ENCODE results near the gene MYL6. TPM values are rescaled to one million over a fixed set of nuclear protein-coding genes. Genes with fewer than 3 reads are reported as not detected.

Gene MYL6
- total RNA-seq, 5 donors from 2014 or later (not counting 1 experiment from before 2014, with no cell fraction given): 506 to 663 (median 569) TPM

DNA sequence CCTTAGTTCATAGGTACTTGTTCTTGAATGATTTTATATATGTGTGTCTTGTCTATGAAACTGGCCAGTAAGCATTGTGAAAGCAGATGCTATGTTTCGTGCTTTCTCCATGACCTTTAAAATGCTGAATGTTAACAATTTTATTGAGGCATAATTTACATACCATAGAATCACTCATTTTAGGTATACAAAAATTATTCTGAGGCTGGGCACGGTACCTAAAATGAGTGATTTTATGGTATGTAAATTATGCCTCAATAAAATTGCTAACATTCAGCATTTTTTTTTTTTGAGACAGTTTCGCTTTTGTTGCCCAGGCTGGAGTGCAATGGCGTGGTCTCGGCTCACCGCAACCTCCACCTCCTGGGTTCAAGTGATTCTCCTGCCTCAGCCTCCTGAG, 23.3 kb upstream of the MYL6 start:
- no peak for DNase-seq
- H3K27me3 ChIP-seq (replicated peaks in 1 of 2; ENCODE audit: control insufficient read depth in 2 of 2, extremely low read depth in 1 of 2, insufficient read depth in 2 of 2, low read length in 1 of 2): no peaks in the 10 kb centered on the region
- H3K4me3 Mint-ChIP-seq: no peak overlapping the region
- no peak overlapping the region for H3K27ac Mint-ChIP-seq
- ChIA-PET POLR2A (interaction anchor here in 1 of 2 donors (0.6 to 0.7 kb wide), 2 partner anchors 32 to 406 kb away, joined by 3 to 7 read pairs; no protein-coding TSS in a partner anchor), CTCF (no interaction called here)
- no peak overlapping the region for H3K27ac ChIP-seq (ENCODE audit: low read length)
- ATAC-seq (replicated peaks in 1 of 4): no peak
- no peaks in the 10 kb centered on the region for H3K27me3 Mint-ChIP-seq
- peaks cover 65 to 78% (median 78%) of the 10 kb centered on the region in 3 donors for H3K4me1 Mint-ChIP-seq
- 90% methylated on average over 2 of the region's 6 CpGs for WGBS (ENCODE audit: insufficient coverage)
- H3K9me3 ChIP-seq: no peaks in the 10 kb centered on the region
- H3K4me3 ChIP-seq (ENCODE audit: control insufficient read depth in 1 of 2, extremely low read depth in 1 of 2, low read length in 1 of 2): no peak overlapping the region
- H3K36me3 Mint-ChIP-seq: peaks cover 74% of the 10 kb centered on the region
- H3K9me3 Mint-ChIP-seq: no peaks in the 10 kb centered on the region
- peaks cover 43 to 75% of the 10 kb centered on the region in 2 experiments for H3K4me1 ChIP-seq (ENCODE audit: control insufficient read depth in 1 of 2, extremely low read depth in 1 of 2, insufficient read depth in 2 of 2, low read length in 2 of 2)
- peaks cover 17 to 94% of the 10 kb centered on the region in 2 donors for H3K36me3 ChIP-seq (ENCODE audit: control insufficient read depth in 2 of 2, extremely low read depth in 1 of 2, insufficient read depth in 1 of 2, low read length in 1 of 2)

GRCh38 chr12:56137853-56138571, 20.1 kb upstream of the MYL6 start:
- peaks cover 60 to 76% (median 73%) of the 10 kb centered on the region in 3 donors for H3K4me1 Mint-ChIP-seq
- Histone ChIP-seq H3K9me3 (no peaks in the 10 kb centered on the region), H3K36me3 (ENCODE audit: control insufficient read depth in 2 of 2, extremely low read depth in 1 of 2, insufficient read depth in 1 of 2, low read length in 1 of 2) (peaks cover 9 to 93% of the 10 kb centered on the region in 2 donors), H3K27me3 (replicated peaks in 1 of 2; ENCODE audit: control insufficient read depth in 2 of 2, extremely low read depth in 1 of 2, insufficient read depth in 2 of 2, low read length in 1 of 2) (no peaks in the 10 kb centered on the region), H3K4me3 (ENCODE audit: control insufficient read depth in 1 of 2, extremely low read depth in 1 of 2, low read length in 1 of 2) (peak overlapping the region in 1 of 2 donors; percentile 10), H3K4me1 (ENCODE audit: control insufficient read depth in 1 of 2, extremely low read depth in 1 of 2, insufficient read depth in 2 of 2, low read length in 2 of 2) (peaks cover 33 to 66% of the 10 kb centered on the region in 2 experiments), H3K27ac (ENCODE audit: low read length) (peak overlapping the region; percentile 5)
- H3K27me3 Mint-ChIP-seq: no peaks in the 10 kb centered on the region
- peak; percentile 44 to 55 (median 48) for ATAC-seq (replicated peaks in 1 of 4)
- 0% methylated on average over 1 of the region's 14 CpGs for WGBS (ENCODE audit: insufficient coverage)
- no peaks in the 10 kb centered on the region for H3K9me3 Mint-ChIP-seq
- peak overlapping the region in 1 of 3 donors; percentile 64 for H3K4me3 Mint-ChIP-seq
- peaks cover 69% of the 10 kb centered on the region for H3K36me3 Mint-ChIP-seq
- peak overlapping the region; percentile 90 to 92 for H3K27ac Mint-ChIP-seq
- CTCF ChIA-PET: interaction anchor here (0.8 to 4.2 kb wide), 4 partner anchors 11 to 84 kb away, joined by 3 to 16 read pairs (median 4); partner anchors contain the start of genes ESYT1 (in 1 of the 2) and RNF41 (in 1 of the 2)
- DNase-seq: peak in 1 of 35 experiments; percentile 23
- POLR2A ChIA-PET: interaction anchor here (0.5 to 0.7 kb wide), 3 partner anchors 20 to 1617 kb away, joined by 4 to 5 read pairs (median 5); partner anchors contain the start of gene ZC3H10 (in 1 of the 2)

- DNase-seq (no peak), ATAC-seq (replicated peaks in 1 of 4) (no peak)
- no peaks in the 10 kb centered on the region for H3K27me3 Mint-ChIP-seq
- peaks cover 57 to 65% (median 62%) of the 10 kb centered on the region in 3 donors for H3K4me1 Mint-ChIP-seq
- no peak overlapping the region for H3K4me3 Mint-ChIP-seq
- H3K4me1 ChIP-seq (ENCODE audit: control insufficient read depth in 1 of 2, extremely low read depth in 1 of 2, insufficient read depth in 2 of 2, low read length in 2 of 2): peaks cover 27 to 51% of the 10 kb centered on the region in 2 experiments
- no peaks in the 10 kb centered on the region for H3K9me3 Mint-ChIP-seq
- H3K9me3 ChIP-seq: no peaks in the 10 kb centered on the region
- peaks cover 63% of the 10 kb centered on the region for H3K36me3 Mint-ChIP-seq
- H3K27me3 ChIP-seq (replicated peaks in 1 of 2; ENCODE audit: control insufficient read depth in 2 of 2, extremely low read depth in 1 of 2, insufficient read depth in 2 of 2, low read length in 1 of 2): no peaks in the 10 kb centered on the region
- whole genome bisulfite sequencing (ENCODE audit: insufficient coverage): 96% methylated on average over 8 of the region's 19 CpGs
- H3K36me3 ChIP-seq (ENCODE audit: control insufficient read depth in 2 of 2, extremely low read depth in 1 of 2, insufficient read depth in 1 of 2, low read length in 1 of 2): peaks cover 15 to 80% of the 10 kb centered on the region in 2 donors
- H3K4me3 ChIP-seq (ENCODE audit: control insufficient read depth in 1 of 2, extremely low read depth in 1 of 2, low read length in 1 of 2): no peak overlapping the region
- ChIA-PET POLR2A (interaction anchor here in 1 of 2 donors (0.6 kb wide), 2 partner anchors 319 to 336 kb away, joined by 3 read pairs; no protein-coding TSS in a partner anchor), CTCF (interaction anchor here in 1 of 2 donors (0.6 to 1.2 kb wide), 2 partner anchors 9 to 114 kb away, joined by 3 read pairs; no protein-coding TSS in a partner anchor)
- H3K27ac Mint-ChIP-seq: peak overlapping the region; percentile 83 to 85
- peak overlapping the region; percentile 15 for H3K27ac ChIP-seq (ENCODE audit: low read length)
Measured at GRCh38 chr12:56141946-56142784, 16.0 kb upstream of the MYL6 start.

GRCh38 chr12:56143217-56143616, 14.9 kb upstream of the MYL6 start:
- ATAC-seq (replicated peaks in 1 of 4) (peak in 3 of 4 experiments; percentile 73 to 79 (median 77)), DNase-seq (peak in 1 of 35 experiments; percentile 18)
- no peak overlapping the region for H3K4me3 ChIP-seq (ENCODE audit: control insufficient read depth in 1 of 2, extremely low read depth in 1 of 2, low read length in 1 of 2)
- 60% methylated on average over 1 of the region's 4 CpGs for WGBS (ENCODE audit: insufficient coverage)
- H3K4me1 ChIP-seq (ENCODE audit: control insufficient read depth in 1 of 2, extremely low read depth in 1 of 2, insufficient read depth in 2 of 2, low read length in 2 of 2): peaks cover 17 to 40% of the 10 kb centered on the region in 2 experiments
- peaks cover 55% of the 10 kb centered on the region for H3K36me3 Mint-ChIP-seq
- H3K4me3 Mint-ChIP-seq: no peak overlapping the region
- H3K27ac Mint-ChIP-seq: peak overlapping the region; percentile 83 to 85
- CTCF ChIA-PET: interaction anchor here in 1 of 2 donors (0.5 kb wide), 1 partner anchor 200 kb away, joined by 4 read pairs; no protein-coding TSS in a partner anchor
- H3K27me3 Mint-ChIP-seq: no peaks in the 10 kb centered on the region
- H3K27me3 ChIP-seq (replicated peaks in 1 of 2; ENCODE audit: control insufficient read depth in 2 of 2, extremely low read depth in 1 of 2, insufficient read depth in 2 of 2, low read length in 1 of 2): no peaks in the 10 kb centered on the region
- H3K36me3 ChIP-seq (ENCODE audit: control insufficient read depth in 2 of 2, extremely low read depth in 1 of 2, insufficient read depth in 1 of 2, low read length in 1 of 2): peaks cover 13 to 70% of the 10 kb centered on the region in 2 donors
- no peaks in the 10 kb centered on the region for H3K9me3 Mint-ChIP-seq
- H3K9me3 ChIP-seq: no peaks in the 10 kb centered on the region
- POLR2A ChIA-PET: interaction anchor here (0.6 to 2.2 kb wide), 2 partner anchors 15 to 114 kb away, joined by 3 to 7 read pairs; partner anchors contain the start of gene ESYT1 (in 1 of the 2)
- H3K4me1 Mint-ChIP-seq: peaks cover 47 to 54% (median 52%) of the 10 kb centered on the region in 3 donors
- peak overlapping the region; percentile 39 for H3K27ac ChIP-seq (ENCODE audit: low read length)

- CTCF ChIA-PET: no interaction called here
- WGBS (ENCODE audit: insufficient coverage): 93% methylated on average over 5 of the region's 8 CpGs
- H3K9me3 Mint-ChIP-seq: no peaks in the 10 kb centered on the region
- no peak for ATAC-seq (replicated peaks in 1 of 4)
- H3K4me1 ChIP-seq (ENCODE audit: control insufficient read depth in 1 of 2, extremely low read depth in 1 of 2, insufficient read depth in 2 of 2, low read length in 2 of 2): peaks cover 11 to 34% of the 10 kb centered on the region in 2 experiments
- POLR2A ChIA-PET: interaction anchor here (0.8 to 2.2 kb wide), 2 partner anchors 8 to 16 kb away, joined by 4 to 7 read pairs; partner anchors contain the start of gene ESYT1 (in 1 of the 2)
- DNase-seq: no peak
- peak overlapping the region; percentile 83 to 85 for H3K27ac Mint-ChIP-seq
- no peaks in the 10 kb centered on the region for H3K27me3 ChIP-seq (replicated peaks in 1 of 2; ENCODE audit: control insufficient read depth in 2 of 2, extremely low read depth in 1 of 2, insufficient read depth in 2 of 2, low read length in 1 of 2)
- peaks cover 13 to 63% of the 10 kb centered on the region in 2 donors for H3K36me3 ChIP-seq (ENCODE audit: control insufficient read depth in 2 of 2, extremely low read depth in 1 of 2, insufficient read depth in 1 of 2, low read length in 1 of 2)
- no peak overlapping the region for H3K27ac ChIP-seq (ENCODE audit: low read length)
- no peak overlapping the region for H3K4me3 Mint-ChIP-seq
- no peaks in the 10 kb centered on the region for H3K9me3 ChIP-seq
- no peaks in the 10 kb centered on the region for H3K27me3 Mint-ChIP-seq
- H3K36me3 Mint-ChIP-seq: peaks cover 49% of the 10 kb centered on the region
- H3K4me3 ChIP-seq (ENCODE audit: control insufficient read depth in 1 of 2, extremely low read depth in 1 of 2, low read length in 1 of 2): no peak overlapping the region
- peaks cover 40 to 48% (median 45%) of the 10 kb centered on the region in 3 donors for H3K4me1 Mint-ChIP-seq
Measured at GRCh38 chr12:56143870-56144269, 14.3 kb upstream of the MYL6 start.
